ENCODE measurements around the gene ZSWIM8. TPM values are rescaled to one million over a fixed set of nuclear protein-coding genes. Genes with fewer than 3 reads are reported as not detected.
"Not testable (repeated sequence)": the region's sequence is repeated elsewhere in the genome, so short reads cannot be mapped to it uniquely, and the experiment has no call there.

Gene ZSWIM8
- total RNA-seq, 1 experiment from 2014 or later, result 30.6 TPM

GRCh38 chr10:73772281-73773151 is 12.9 kb upstream of the ZSWIM8 start:
- in situ Hi-C loops (cut with HindIII; ENCODE audit: low sequenced_read_pairs), result no loop called here
- peak; percentile 76 for DNase-seq (ENCODE audit: low spot score)

DNA sequence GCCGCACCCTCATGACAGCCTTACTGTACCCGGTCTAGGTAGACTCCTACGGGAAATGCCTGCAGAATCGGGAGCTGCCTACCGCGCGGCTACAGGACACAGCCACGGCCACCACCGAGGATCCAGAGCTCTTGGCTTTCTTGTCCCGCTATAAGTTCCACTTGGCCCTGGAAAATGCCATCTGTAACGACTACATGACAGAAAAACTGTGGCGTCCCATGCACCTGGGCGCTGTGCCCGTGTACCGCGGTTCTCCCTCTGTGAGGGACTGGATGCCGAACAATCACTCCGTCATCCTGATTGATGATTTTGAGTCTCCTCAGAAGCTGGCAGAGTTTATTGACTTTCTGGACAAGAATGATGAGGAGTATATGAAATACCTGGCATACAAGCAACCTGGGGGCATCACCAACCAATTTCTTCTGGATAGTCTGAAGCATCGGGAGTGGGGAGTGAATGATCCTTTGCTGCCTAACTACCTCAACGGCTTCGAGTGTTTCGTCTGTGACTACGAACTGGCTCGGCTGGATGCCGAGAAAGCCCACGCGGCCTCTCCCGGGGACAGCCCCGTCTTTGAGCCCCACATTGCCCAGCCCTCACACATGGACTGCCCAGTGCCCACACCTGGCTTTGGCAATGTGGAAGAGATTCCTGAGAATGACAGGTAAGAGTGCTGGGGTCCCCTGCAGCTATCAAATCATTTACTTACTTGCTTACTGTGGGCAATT is 12.1 kb upstream of the ZSWIM8 start:
- no peak for DNase-seq (ENCODE audit: low spot score)
- in situ Hi-C loops (cut with HindIII; ENCODE audit: low sequenced_read_pairs), result no loop called here

- DNase-seq (ENCODE audit: low spot score), result peak; percentile 41
- in situ Hi-C loops (cut with HindIII; ENCODE audit: low sequenced_read_pairs), result no loop called here
These were observed 10.8 kb upstream of the ZSWIM8 start for GRCh38 chr10:73774637-73775036.

- in situ Hi-C loops (cut with HindIII; ENCODE audit: low sequenced_read_pairs), result no loop called here
- no peak for DNase-seq (ENCODE audit: low spot score)
These were observed 6.4 kb upstream of the ZSWIM8 start for GRCh38 chr10:73779018-73779417.

DNA sequence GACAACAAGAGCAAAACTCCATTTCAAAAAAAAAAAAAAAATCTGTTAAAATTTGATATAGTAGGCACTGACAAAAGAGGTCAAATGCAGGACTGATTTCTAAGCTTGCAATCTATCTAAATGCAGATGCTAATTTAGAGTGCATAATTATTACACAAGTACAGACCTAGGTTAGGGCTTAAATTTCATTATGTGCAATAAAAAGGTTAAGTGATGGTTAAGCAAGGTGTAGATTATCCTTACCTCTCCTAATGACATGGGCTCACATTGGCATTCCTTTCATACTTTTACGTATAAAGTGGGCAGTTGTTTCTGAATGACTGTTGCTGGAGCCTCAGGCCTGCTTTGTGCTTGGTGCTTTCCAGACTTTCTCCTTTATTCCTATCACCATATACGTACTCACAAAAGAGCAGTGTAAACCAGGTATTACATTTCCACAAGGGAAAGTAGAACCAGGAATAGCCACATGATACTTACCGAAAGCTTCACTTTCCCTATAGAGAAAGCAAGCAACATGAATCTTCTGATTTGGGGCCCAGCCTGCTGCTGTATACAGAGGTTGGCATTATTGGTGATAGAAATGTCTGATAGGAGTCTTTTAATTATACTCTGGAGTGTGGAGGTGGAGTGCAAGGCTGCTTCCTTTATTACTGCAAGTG is 5.7 kb upstream of the ZSWIM8 start:
- no peak for DNase-seq (ENCODE audit: low spot score)
- in situ Hi-C loops (cut with HindIII; ENCODE audit: low sequenced_read_pairs), result no loop called here

GRCh38 chr10:73780301-73780700 is 5.1 kb upstream of the ZSWIM8 start:
- in situ Hi-C loops (cut with HindIII; ENCODE audit: low sequenced_read_pairs), result no loop called here

GRCh38 chr10:73780966-73781365 is 4.4 kb upstream of the ZSWIM8 start:
- in situ Hi-C loops (cut with HindIII; ENCODE audit: low sequenced_read_pairs), result no loop called here
- no peak for DNase-seq (ENCODE audit: low spot score)

More at GRCh38 chr10:73780301-73780700, 5.1 kb upstream of the ZSWIM8 start:
- DNase-seq (ENCODE audit: low spot score), result no peak

DNA sequence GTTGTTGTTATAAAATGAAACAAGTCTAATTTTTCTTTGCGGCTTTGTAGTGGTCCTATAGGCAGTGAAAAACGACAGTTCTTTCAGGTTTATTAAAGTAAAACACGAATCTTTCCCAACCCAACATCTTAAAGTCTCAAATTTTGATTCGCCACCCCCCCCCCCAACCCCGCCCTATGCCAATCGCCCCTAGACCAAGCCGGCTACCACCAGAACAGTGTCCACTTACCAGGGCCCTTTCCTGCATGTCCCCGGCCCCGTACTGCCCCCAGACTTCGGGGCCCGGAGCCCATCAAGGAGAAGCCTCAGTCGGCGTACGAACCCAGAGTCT is 3.9 kb upstream of the ZSWIM8 start:
- no peak for DNase-seq (ENCODE audit: low spot score)
- in situ Hi-C loops (cut with HindIII; ENCODE audit: low sequenced_read_pairs), result no loop called here

GRCh38 chr10:73781879-73782748 is 3.3 kb upstream of the ZSWIM8 start, which contains the start of gene CHCHD1:
CHCHD1 (plus strand) TSS chr10:73782048; CDS start chr10:73782076, 28 bp downstream.
- peak; percentile 87 for DNase-seq (ENCODE audit: low spot score)
- in situ Hi-C loops (cut with HindIII; ENCODE audit: low sequenced_read_pairs), result no loop called here

DNA sequence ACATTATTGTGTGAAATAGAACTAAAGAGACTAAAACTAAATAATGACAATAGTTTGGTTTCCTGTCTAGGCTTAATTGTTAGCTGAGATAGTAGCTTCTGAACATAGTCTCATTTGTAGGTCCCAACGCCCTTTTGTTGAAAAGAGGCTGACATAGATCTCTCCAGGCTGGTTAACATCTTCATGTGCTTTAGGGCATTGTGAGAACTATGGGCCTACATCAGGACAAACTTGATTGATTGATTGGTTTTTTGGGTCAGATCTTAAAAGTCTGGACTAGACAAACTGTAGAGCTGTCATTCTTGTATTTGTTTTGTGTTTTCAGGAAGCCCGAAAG is 2.7 kb upstream of the ZSWIM8 start:
- DNase-seq (ENCODE audit: low spot score), result no peak
- in situ Hi-C loops (cut with HindIII; ENCODE audit: low sequenced_read_pairs), result no loop called here

DNA sequence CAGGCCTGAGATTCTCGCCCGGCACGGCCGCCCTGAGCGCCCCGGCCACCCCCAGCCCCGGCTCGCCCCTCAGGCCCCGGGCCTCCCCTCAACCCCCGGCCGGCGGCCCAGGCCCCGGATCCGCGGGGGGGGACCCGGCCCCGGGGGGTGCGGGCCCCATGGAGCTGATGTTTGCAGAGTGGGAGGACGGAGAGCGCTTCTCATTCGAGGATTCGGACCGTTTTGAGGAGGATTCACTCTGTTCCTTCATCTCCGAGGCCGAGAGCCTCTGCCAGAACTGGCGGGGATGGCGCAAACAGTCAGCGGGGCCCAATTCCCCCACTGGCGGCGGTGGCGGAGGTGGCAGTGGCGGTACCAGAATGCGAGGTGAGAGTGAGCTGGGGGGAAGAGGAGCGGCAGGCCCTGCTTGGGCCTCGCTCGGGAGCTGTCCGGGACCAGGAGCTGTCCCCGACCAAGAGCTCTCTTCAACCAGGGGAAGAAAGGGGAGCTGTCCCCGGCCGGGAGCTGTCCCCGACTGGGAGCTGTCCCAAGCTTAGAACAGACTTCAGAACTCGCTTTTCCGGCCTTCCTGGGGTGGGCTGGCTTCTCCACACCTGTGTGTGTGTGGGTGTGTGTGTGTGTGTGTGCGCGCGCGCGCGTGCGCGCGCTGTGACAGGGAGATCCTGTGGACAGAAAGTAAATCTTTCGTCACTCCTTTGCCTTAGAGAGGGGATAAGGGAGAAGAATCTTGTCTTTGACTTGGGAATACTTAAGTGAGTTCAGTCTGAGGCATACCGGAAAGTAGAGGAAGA is 510 bp downstream of the ZSWIM8 start:
- in situ Hi-C loops (cut with HindIII; ENCODE audit: low sequenced_read_pairs), result no loop called here
- DNase-seq (ENCODE audit: low spot score), result no peak

DNA sequence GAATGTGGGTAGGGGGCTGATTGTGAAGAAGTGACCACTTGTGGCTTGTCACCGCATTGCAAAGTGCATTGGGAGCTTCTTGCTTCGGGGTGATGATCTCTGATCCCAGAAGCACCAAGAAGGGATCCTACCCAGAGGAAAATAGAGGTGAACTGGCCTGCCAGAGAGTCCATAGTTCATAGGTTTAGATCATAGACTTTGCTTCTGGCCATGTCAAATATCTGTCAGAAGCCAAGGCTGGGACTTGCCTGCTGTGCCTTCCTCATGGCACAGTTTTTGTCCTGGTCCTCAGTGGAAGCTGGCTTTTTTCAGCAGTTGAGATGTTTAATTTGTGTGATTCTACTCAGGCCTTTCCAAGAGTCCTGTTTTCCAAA is 1.1 kb downstream of the ZSWIM8 start:
- in situ Hi-C loops (cut with HindIII; ENCODE audit: low sequenced_read_pairs), result no loop called here
- no peak for DNase-seq (ENCODE audit: low spot score)

GRCh38 chr10:73787031-73787800 is 1.8 kb downstream of the ZSWIM8 start:
- DNase-seq (ENCODE audit: low spot score); in situ Hi-C loops (cut with HindIII; ENCODE audit: low sequenced_read_pairs): not testable (repeated sequence)

GRCh38 chr10:73788864-73789658 is 3.7 kb downstream of the ZSWIM8 start:
- DNase-seq (ENCODE audit: low spot score), result no peak
- in situ Hi-C loops (cut with HindIII; ENCODE audit: low sequenced_read_pairs), result no loop called here

- in situ Hi-C loops (cut with HindIII; ENCODE audit: low sequenced_read_pairs), result no loop called here
- DNase-seq (ENCODE audit: low spot score), result no peak
These were observed 4.3 kb downstream of the ZSWIM8 start for GRCh38 chr10:73789659-73790055.

DNA sequence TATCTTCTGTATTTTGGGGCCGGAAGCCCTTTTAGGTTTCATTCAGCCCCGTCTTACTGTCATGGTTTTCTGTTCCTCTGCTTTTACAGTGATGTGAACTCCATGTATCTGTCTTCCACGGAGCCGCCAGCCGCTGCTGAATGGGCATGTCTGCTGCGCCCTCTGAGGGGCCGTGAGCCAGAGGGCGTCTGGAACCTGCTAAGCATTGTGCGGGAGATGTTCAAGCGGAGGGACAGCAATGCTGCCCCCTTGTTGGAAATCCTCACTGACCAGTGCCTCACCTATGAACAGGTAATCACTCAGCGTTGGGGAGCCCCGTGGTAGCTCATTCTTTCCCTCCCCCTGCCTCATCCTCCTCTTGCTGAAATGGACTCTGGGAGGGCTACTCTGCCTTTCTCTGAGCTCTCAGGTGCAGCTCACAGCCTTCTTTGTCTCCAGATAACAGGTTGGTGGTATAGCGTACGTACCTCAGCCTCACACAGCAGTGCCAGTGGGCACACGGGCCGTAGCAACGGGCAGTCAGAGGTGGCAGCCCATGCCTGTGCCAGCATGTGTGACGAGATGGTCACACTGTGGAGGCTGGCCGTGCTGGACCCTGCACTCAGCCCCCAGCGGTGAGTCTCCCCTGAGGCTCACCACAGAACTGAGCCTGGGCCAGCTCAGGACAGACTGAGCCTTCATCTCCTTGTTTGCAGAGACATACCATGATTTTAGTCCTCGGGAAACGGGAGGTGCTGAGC is 5.7 kb downstream of the ZSWIM8 start:
- DNase-seq (ENCODE audit: low spot score), result no peak
- in situ Hi-C loops (cut with HindIII; ENCODE audit: low sequenced_read_pairs), result no loop called here
